Mesendoderm (in vitro differentiated cells): ENCODE data around the gene BCAN.
A peak's percentile ranks its signal among the peaks of the same experiment; 100 is the strongest.

Experiments
- DNase-seq: peaks from one replicate; pipeline ENCODE4 v3.0.0; 2013
- H2AK5ac ChIP-seq: 2 replicates; pipeline ENCODE4 v1.6.1; 2013; ENCODE audit warnings: low read length, inconsistent platforms
- H2BK120ac ChIP-seq: 2 replicates; pipeline ENCODE4 v1.6.1; 2013; ENCODE audit warnings: low read depth, mild to moderate bottlenecking, low read length, moderate library complexity, mixed read lengths
- H2BK15ac ChIP-seq: replicated peaks from 2 replicates; pipeline ENCODE4 v1.6.1; 2013; ENCODE audit warnings: low read depth, mild to moderate bottlenecking, moderate library complexity
- H2BK5ac ChIP-seq: 2 replicates; pipeline ENCODE4 v1.6.1; 2013; ENCODE audit warnings: low read length, inconsistent platforms
- H3K18ac ChIP-seq: 2 replicates; pipeline ENCODE4 v1.6.1; 2013; ENCODE audit warnings: mild to moderate bottlenecking, low read length, mixed read lengths
- H3K23ac ChIP-seq: one replicate; pipeline ENCODE4 v1.6.1; 2013; ENCODE audit warnings: low read length
- H3K27ac ChIP-seq: 2 replicates; pipeline ENCODE4 v1.5.1; 2013; ENCODE audit warnings: low read depth, mild to moderate bottlenecking, inconsistent platforms, low read length, moderate library complexity
- H3K27me3 ChIP-seq: 2 replicates; pipeline ENCODE4 v1.6.1; 2013; ENCODE audit warnings: low read length, control low read depth, mild to moderate bottlenecking, inconsistent platforms; ENCODE audit not compliant: insufficient read depth, poor library complexity
- H3K36me3 ChIP-seq: 2 replicates; pipeline ENCODE4 v1.6.1; 2013; ENCODE audit warnings: low read length, inconsistent platforms; ENCODE audit not compliant: control insufficient read depth, insufficient read depth
- H3K4ac ChIP-seq: one replicate; pipeline ENCODE4 v1.6.1; 2013; ENCODE audit warnings: low read depth, mild to moderate bottlenecking, low read length, moderate library complexity
- H3K4me1 ChIP-seq: 2 replicates; pipeline ENCODE4 v1.6.1; 2013; ENCODE audit warnings: low read depth, low read length, inconsistent platforms; ENCODE audit not compliant: control insufficient read depth
- H3K4me2 ChIP-seq: 2 replicates; pipeline ENCODE4 v1.6.1; 2013; ENCODE audit warnings: low read length
- H3K4me3 ChIP-seq: 2 replicates; pipeline ENCODE4 v1.5.1; 2013; ENCODE audit warnings: mild to moderate bottlenecking, low read length
- H3K56ac ChIP-seq: one replicate; pipeline ENCODE4 v1.6.1; 2013; ENCODE audit warnings: low read length
- H3K79me1 ChIP-seq: 2 replicates; pipeline ENCODE4 v1.6.1; 2013; ENCODE audit warnings: low read length, inconsistent platforms
- H3K79me2 ChIP-seq: 2 replicates; pipeline ENCODE4 v1.6.1; 2013; ENCODE audit warnings: mild to moderate bottlenecking, low read length; ENCODE audit not compliant: control insufficient read depth, insufficient read depth
- H3K9ac ChIP-seq: 2 replicates; pipeline ENCODE4 v1.6.1; 2013; ENCODE audit warnings: low read length, inconsistent platforms
- H4K5ac ChIP-seq: one replicate; pipeline ENCODE4 v1.6.1; 2013; ENCODE audit warnings: low read length
- H4K8ac ChIP-seq: one replicate; pipeline ENCODE4 v1.6.1; 2013; ENCODE audit warnings: low read depth, mild to moderate bottlenecking, control low read depth, low read length, moderate library complexity
- WGBS: extraction: QIAGEN DNeasy Blood & Tissue Kit; methylation state at CpG from one replicate; pipeline ENCODE4 v1.1.7; 2013; ENCODE audit warnings: low lambda C conversion rate, missing lambda C conversion rate; ENCODE audit not compliant: insufficient coverage; ENCODE audit errors: extremely low coverage; 5-methylcytosine and 5-hydroxymethylcytosine counted together

BCAN gene

DNA sequence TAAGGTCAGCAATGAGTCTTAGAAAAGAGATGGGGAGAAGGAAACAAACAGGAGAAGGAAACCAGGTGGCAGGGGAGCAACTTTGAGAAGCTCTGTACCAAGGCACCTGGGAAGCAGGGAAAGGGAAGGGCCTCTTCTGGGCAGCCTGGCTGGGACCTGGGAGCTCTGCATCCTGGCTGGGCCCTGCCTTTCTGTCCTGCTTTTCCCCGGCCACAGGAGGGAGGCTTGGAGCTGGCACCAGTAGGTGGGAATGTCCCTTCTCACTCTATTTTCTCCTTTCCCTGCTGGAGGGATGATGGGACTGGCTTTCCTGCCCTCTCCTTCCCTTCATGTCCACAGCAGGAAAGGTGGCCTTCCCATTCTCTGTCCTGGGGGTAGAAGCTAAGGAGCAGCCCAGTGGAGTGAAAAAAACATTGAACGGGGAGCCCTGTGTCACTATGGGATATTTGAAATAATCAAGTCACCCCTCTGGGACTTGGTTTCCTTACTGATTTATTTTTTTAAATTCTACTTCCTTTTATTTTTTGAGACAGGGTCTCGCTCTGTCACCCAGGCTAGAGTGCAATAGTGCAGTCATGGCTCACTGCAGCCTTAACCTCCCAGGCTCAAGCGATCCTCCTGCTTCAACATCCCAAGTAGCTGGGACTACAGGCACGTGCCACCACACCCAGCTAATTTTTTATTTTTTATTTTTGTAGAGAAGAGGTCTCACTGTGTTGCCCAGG, 40.4 kb downstream of the BCAN start:
- Histone ChIP-seq H2BK5ac (no peak overlapping the region), H3K56ac (peak overlapping the region; percentile 71), H3K4me1 (no peaks in the 10 kb centered on the region), H4K5ac (no peak overlapping the region), H3K4me3 (no peak overlapping the region), H2BK15ac (no peak overlapping the region), H3K4ac (no peak overlapping the region), H3K4me2 (no peak overlapping the region), H3K79me2 (no peaks in the 10 kb centered on the region), H3K18ac (no peak overlapping the region), H2AK5ac (no peak overlapping the region), H3K23ac (no peak overlapping the region), H2BK120ac (no peak overlapping the region), H3K36me3 (no peaks in the 10 kb centered on the region), H4K8ac (no peak overlapping the region), H3K79me1 (no peaks in the 10 kb centered on the region), H3K27me3 (no peaks in the 10 kb centered on the region), H3K9ac (no peak overlapping the region), H3K27ac (no peak overlapping the region)
- peak; percentile 82 for DNase-seq
- WGBS = no CpG with 5 or more reads among the region's 5 CpGs

DNA sequence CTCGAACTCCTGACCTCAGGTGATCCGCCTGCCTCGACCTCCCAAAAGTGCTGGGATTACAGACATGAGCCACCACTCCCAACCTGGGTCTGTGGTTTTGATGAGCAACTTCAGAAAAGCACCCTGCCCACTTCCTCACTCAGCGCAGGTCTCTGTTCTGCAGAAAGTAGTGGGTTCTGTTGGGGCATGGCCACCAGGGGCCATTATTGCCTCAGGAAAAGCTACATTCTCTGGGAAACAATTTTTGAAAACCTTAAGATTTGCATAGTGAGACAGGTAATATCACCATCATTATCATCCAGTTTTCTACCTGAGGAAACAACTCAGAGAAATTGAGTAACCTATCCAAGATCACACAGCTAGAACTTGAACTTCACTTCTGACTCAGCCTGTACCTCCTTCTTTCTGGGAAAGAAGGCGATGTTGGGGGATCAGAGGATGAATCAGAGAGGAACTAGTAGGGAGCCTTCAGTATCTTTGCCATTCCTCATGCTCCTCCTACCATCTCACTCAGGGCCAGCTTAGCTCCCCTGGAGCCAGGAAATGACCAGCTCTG, 42.4 kb downstream of the BCAN start:
- Histone ChIP-seq H3K4ac (no peak overlapping the region), H3K36me3 (no peaks in the 10 kb centered on the region), H3K9ac (no peak overlapping the region), H2AK5ac (no peak overlapping the region), H3K23ac (no peak overlapping the region), H2BK15ac (no peak overlapping the region), H3K4me3 (no peak overlapping the region), H3K18ac (no peak overlapping the region), H3K4me1 (no peaks in the 10 kb centered on the region), H3K79me2 (no peaks in the 10 kb centered on the region), H3K56ac (no peak overlapping the region), H2BK5ac (no peak overlapping the region), H3K27ac (no peak overlapping the region), H3K27me3 (no peaks in the 10 kb centered on the region), H3K4me2 (no peak overlapping the region), H4K5ac (no peak overlapping the region), H3K79me1 (no peaks in the 10 kb centered on the region), H4K8ac (no peak overlapping the region), H2BK120ac (no peak overlapping the region)
- DNase-seq = no peak
- no CpG with 5 or more reads among the region's 5 CpGs for WGBS

DNA sequence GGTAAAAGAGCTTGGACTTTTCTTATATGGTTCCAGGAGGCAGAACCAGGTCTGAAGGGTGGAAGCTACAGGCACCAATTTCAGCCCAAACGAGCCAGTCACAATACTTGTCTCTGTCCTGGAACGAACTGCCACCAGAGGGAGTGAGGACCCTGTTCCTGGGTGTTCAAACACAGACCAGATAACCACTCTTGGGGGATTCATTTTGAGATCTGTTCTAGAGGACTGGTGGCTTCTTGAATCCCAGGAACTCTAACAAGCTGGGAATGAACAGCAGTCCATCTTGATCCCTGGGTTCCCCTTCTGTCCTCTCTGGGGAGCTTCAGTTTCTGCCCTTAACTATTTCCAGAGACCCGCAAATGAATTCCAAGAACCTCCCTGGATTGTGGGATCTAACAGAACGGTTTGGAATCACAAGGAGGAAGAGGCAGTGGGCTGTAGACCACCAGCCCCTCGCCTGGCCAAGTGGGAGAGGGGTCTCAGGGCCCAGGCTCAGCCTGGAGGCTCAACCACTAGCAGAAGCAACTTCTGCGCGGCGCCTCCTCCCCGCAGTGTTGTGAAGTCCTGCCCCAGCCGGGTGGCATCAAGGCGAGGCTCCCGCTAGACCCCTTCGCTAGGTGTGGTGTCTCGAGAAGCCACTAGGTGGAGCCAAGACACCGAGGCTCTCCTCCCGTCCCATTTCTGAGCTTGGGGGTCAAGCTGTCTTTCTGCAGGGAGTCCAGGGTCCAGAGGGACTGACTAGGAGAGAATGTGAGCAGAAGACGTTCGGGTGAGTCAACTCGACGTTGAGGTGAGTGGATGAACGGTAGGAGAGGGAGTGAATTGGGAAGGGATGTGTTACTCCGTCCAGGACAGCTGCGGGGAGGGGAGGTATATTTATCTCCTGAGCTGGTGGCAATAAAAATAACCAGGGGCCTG, 47.4 kb downstream of the BCAN start:
- Histone ChIP-seq H2BK120ac (no peak overlapping the region), H3K18ac (no peak overlapping the region), H3K27ac (no peak overlapping the region), H4K5ac (no peak overlapping the region), H3K79me2 (no peaks in the 10 kb centered on the region), H3K23ac (no peak overlapping the region), H2AK5ac (no peak overlapping the region), H3K56ac (peak overlapping the region; percentile 76), H3K9ac (peak overlapping the region; percentile 52), H3K4me2 (peak overlapping the region; percentile 30), H3K36me3 (no peaks in the 10 kb centered on the region), H3K4ac (peak overlapping the region; percentile 10), H3K4me3 (no peak overlapping the region), H4K8ac (no peak overlapping the region), H3K27me3 (no peaks in the 10 kb centered on the region), H3K79me1 (no peaks in the 10 kb centered on the region), H3K4me1 (peaks cover 28% of the 10 kb centered on the region), H2BK15ac (no peak overlapping the region), H2BK5ac (no peak overlapping the region)
- no CpG with 5 or more reads among the region's 23 CpGs for WGBS
- DNase-seq = peak; percentile 93

DNA sequence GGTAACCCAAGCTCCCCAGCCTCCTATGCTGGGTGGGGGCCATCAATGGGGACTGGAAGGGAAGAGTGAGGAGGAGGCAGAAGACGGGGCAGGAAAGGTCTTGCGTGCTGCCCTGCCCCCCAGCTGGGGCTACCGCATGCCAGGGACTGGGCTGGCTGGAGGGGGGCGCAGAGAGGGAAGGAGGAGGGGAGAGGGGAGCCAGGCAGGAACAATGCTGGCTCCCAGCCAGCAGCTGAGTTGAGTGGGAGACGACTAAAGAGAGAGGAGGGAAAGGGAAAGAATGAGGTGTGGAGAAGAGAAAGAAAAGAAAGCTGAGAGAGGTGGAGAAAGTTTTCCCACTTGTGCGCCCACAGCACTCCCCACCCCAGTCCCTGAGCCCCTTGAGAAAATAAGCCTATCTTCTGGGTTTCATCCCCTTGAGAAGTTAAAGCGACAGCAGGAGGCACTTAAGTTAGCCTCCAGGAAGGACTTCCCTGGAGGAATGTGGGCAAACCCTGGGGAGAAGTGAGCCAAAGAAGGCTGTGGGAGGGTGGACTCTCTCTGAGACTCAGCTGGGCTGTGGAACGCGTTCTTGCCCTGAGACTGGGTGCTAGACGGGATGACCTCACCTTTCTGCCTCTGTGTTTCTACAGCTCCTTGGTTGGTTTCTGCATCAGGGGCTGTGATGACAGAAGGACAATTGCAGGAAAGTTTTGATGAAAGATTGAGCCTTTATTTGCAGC, 48.2 kb downstream of the BCAN start:
- Histone ChIP-seq H3K23ac (no peak overlapping the region), H3K56ac (peak overlapping the region; percentile 70), H3K79me2 (no peaks in the 10 kb centered on the region), H2BK5ac (no peak overlapping the region), H3K4me2 (peak overlapping the region; percentile 30), H3K27me3 (no peaks in the 10 kb centered on the region), H3K4ac (no peak overlapping the region), H4K8ac (no peak overlapping the region), H3K4me3 (no peak overlapping the region), H3K4me1 (peaks cover 31% of the 10 kb centered on the region), H3K27ac (no peak overlapping the region), H4K5ac (no peak overlapping the region), H3K9ac (peak overlapping the region; percentile 52), H2BK15ac (no peak overlapping the region), H3K79me1 (no peaks in the 10 kb centered on the region), H3K18ac (no peak overlapping the region), H2BK120ac (no peak overlapping the region), H3K36me3 (no peaks in the 10 kb centered on the region), H2AK5ac (no peak overlapping the region)
- DNase-seq = peak; percentile 63
- no CpG with 5 or more reads among the region's 10 CpGs for WGBS

DNA sequence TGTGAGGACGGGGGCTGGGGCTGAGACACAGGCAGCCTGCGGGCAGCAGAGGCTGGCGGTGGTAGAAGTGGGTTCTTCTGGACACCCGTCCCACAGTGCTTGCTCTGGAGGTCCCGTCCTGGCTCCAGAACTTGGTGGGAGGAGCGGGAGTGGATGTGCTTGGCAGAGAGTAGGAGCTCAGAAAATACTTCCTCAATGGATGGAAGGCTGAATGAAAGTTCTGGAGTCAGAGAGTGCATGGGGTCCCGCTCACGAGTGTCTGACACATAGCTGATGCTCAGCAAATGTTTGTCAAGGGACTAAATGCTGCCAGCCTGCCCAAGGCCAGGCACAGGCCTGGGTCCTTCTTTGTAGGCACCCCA, 48.7 kb downstream of the BCAN start:
- peak overlapping the region; percentile 4 for H3K18ac ChIP-seq
- no peaks in the 10 kb centered on the region for H3K36me3 ChIP-seq
- no peaks in the 10 kb centered on the region for H3K79me2 ChIP-seq
- H3K4me3 ChIP-seq = no peak overlapping the region
- no peak overlapping the region for H4K5ac ChIP-seq
- no peaks in the 10 kb centered on the region for H3K79me1 ChIP-seq
- H3K27me3 ChIP-seq = no peaks in the 10 kb centered on the region
- H2BK120ac ChIP-seq = no peak overlapping the region
- no peak overlapping the region for H3K4ac ChIP-seq
- H2BK15ac ChIP-seq = no peak overlapping the region
- no peak overlapping the region for H2BK5ac ChIP-seq
- H3K27ac ChIP-seq = no peak overlapping the region
- H3K4me2 ChIP-seq = no peak overlapping the region
- no CpG with 5 or more reads among the region's 8 CpGs for WGBS
- peak overlapping the region; percentile 31 for H3K56ac ChIP-seq
- H3K4me1 ChIP-seq = peaks cover 31% of the 10 kb centered on the region
- no peak for DNase-seq
- no peak overlapping the region for H3K23ac ChIP-seq
- H4K8ac ChIP-seq = no peak overlapping the region
- no peak overlapping the region for H2AK5ac ChIP-seq
- H3K9ac ChIP-seq = no peak overlapping the region
